SK-N-SH (cell line): ENCODE data around the gene C16orf78.

ENCODE experiments used
- CTCF ChIP-seq: fragments of 200-600 bp; sonication (generic); IDR thresholded peaks from 2 replicates; pipeline ENCODE4 v1.6.1; 2017; ENCODE audit warnings: antibody characterized with exemption, mild to moderate bottlenecking, moderate library complexity
- EP300 ChIP-seq, 2 experiments: IDR thresholded peaks; 2 replicates each; pipeline versions ENCODE4 v1.4.0 to v1.6.1; 2012; ENCODE audit warnings: borderline replicate concordance in 1 of 2, low read depth in 1 of 2, low read length in 1 of 2
- EZH2phosphoT487 ChIP-seq: fragments of 200-600 bp; sonication (generic); IDR thresholded peaks from 2 replicates; pipeline ENCODE4 v1.6.1; 2017; ENCODE audit warnings: low read depth, mixed run types, mild to moderate bottlenecking, antibody characterized with exemption, moderate library complexity, borderline replicate concordance
- GABPA ChIP-seq: IDR thresholded peaks from 2 replicates; pipeline ENCODE4 v1.4.0; 2012; ENCODE audit warnings: low read depth, mild to moderate bottlenecking
- NRF1 ChIP-seq: IDR thresholded peaks from 2 replicates; pipeline ENCODE4 v1.6.1; 2012; ENCODE audit warnings: low read depth, mild to moderate bottlenecking, low read length
- RAD21 ChIP-seq: IDR thresholded peaks from 2 replicates; pipeline ENCODE4 v1.6.1; 2012; ENCODE audit warnings: mild to moderate bottlenecking, low read length
- REST ChIP-seq: IDR thresholded peaks from 2 replicates; pipeline ENCODE4 v1.6.1; 2012; ENCODE audit warnings: mild to moderate bottlenecking, low read depth, low read length, moderate library complexity
- RFX5 ChIP-seq: IDR thresholded peaks from 2 replicates; pipeline ENCODE4 v1.6.1; 2012; ENCODE audit warnings: mild to moderate bottlenecking, improper control_type of control experiment, low read length
- SMC3 ChIP-seq: IDR thresholded peaks from 2 replicates; pipeline ENCODE4 v1.6.1; 2012; ENCODE audit warnings: low read depth, low read length, improper control_type of control experiment
- TAF1 ChIP-seq: IDR thresholded peaks from 2 replicates; pipeline ENCODE4 v1.6.1; 2012; ENCODE audit warnings: low read depth, mild to moderate bottlenecking, low read length, moderate library complexity, borderline replicate concordance
- TCF12 ChIP-seq: IDR thresholded peaks from 2 replicates; pipeline ENCODE4 v1.4.0; 2012
- USF1 ChIP-seq: IDR thresholded peaks from 2 replicates; pipeline ENCODE4 v1.4.0; 2012; ENCODE audit warnings: low read depth, borderline replicate concordance
- YY1 ChIP-seq: IDR thresholded peaks from 2 replicates; pipeline ENCODE4 v1.4.0; 2012; ENCODE audit warnings: low read depth, mild to moderate bottlenecking
- ZBTB33 ChIP-seq: IDR thresholded peaks from 2 replicates; pipeline ENCODE4 v1.4.0; 2012; ENCODE audit warnings: low read depth, borderline replicate concordance

- TF ChIP-seq NRF1 (no peak), SMC3 (no peak), CTCF (no peak), ZBTB33 (no peak), TCF12 (no peak), EZH2phosphoT487 (no peak), USF1 (no peak), REST (no peak), RAD21 (no peak), TAF1 (no peak), EP300 (IDR thresholded peaks at IDR 0.05; ENCODE audit: borderline replicate concordance in 1 of 2, low read depth in 1 of 2, low read length in 1 of 2) (no peak), RFX5 (no peak), GABPA (no peak), YY1 (no peak)
Observed at GRCh38 chr16:49377196-49377755, 3.7 kb downstream of the C16orf78 start.
